GM21619 (cell line): ENCODE results near the gene UVSSA.
"Not testable (repeated sequence)": the region's sequence is repeated elsewhere in the genome, so short reads cannot be mapped to it uniquely, and the experiment has no call there.

Experiments
- ATAC-seq: cut with Tn5 transposase; IDR thresholded peaks from one replicate; pipeline ENCODE4 v1.9.1; 2021; ENCODE audit not compliant: unreplicated experiment

The UVSSA gene

DNA sequence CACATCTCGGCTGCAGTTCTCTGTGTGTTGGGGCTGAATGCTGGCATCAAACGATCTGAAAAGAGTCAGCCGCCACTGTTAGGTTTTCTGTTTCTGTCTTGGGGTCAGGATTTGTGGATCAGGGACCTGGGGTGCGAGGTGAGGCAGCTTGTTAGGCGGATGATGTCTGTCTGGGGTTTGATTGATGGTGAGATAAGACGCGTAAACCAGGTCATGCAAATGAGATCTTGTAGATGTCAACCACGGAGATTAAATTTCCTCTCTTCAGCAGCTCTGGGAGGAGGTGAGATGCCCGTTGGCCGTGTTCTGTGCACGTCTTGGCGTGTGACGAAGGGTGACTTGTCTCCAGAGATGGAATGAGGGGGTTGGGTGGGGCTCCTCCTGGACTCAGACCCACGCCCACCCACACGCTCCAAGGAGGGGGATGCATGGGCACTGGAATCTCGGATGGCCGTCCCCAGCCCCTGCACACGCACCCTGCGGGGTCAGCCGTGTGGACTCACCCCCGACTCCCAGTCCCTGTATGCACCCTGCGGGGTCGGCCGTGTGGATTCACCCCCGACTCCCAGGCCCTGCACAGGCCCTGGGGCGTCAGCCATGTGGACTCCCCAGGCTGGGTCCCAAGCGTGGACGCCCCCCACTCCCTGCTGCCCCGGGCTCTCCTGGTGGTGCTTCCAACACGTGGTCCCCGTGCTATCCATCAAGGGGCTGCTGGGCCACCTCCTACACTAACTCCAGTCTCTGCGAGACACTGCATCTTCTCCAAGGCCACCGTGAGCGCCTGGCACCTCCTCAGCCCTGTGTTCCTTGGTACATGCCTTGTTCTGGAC lies 16.0 kb upstream of the UVSSA start:
- no peak for ATAC-seq

DNA sequence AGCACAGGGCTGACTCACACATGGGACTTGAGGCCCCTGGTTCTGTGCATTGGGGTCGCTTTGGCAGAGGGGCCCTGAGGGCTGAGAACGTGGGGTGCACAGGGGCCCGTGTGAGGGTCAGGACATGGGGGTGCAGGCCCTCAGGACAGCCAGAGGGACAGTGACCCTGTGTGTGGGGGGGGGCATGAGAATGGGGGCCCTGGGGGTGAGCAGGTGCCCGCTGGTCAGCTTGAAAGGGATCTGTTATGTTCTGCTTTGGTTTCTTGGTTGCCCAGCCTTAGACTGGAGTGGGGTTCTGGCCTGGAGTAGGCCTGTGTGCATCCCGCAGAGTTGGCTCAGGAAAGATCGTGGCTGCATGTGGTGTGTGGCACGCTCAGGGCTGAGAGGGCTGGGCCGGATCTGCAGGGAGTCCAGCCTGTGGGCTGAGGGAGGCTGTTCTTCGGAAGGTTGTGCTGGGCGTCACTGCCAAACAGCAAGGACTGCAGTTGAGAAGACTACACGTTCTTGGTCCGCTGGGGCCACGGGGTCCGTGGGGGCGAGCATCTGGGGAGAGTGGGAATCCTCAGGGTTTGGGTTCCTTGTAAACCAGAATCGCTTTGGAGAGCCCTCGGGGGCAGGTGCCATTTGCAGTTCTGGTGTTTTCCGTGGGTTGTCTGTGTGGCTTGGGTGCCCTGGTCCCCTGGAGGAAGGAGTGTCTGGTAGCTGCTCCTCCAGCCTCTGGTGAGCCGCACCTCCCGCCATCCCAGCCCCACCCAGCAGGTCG lies 15.2 kb upstream of the UVSSA start:
- ATAC-seq, result no peak

- no peak for ATAC-seq
Observed at GRCh38 chr4:1332686-1333085, 14.3 kb upstream of the UVSSA start.

GRCh38 chr4:1333256-1333655 lies 13.8 kb upstream of the UVSSA start:
- ATAC-seq, result no peak

DNA sequence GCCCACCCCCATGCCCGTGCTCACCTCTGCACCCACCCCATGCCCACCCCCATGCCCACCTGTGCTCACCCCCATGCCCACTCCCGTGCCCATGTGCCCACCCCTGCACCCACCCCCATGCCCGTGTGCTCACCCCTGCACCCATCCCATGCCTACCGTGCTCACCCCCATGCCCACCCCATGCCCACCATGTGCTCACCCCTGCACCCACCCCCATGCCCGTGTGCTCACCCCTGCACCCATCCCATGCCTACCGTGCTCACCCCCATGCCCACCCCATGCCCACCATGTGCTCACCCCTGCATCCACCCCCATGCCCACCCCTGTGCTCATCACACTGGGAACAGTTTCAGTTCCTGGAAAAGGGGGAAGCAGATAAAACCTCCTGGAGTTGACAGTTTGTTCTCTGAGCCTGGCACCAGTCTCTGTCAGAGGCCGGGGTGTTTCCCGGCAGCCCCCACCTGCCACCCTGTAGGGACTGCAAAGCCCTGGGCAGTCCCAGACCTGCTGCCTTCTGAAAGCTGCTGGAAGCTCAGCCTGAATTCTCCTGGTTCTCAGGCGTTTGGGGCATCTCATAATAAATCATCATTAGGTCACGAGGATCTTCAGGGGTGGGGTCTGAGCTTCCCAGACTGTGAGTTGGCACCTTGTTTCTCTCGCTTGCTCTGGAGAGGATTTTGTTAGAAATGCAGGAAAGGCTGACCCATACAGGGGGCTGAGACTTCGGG lies 13.0 kb upstream of the UVSSA start:
- ATAC-seq, result not testable (repeated sequence)

- no peak for ATAC-seq
Observed at GRCh38 chr4:1334579-1334895, 12.5 kb upstream of the UVSSA start.

DNA sequence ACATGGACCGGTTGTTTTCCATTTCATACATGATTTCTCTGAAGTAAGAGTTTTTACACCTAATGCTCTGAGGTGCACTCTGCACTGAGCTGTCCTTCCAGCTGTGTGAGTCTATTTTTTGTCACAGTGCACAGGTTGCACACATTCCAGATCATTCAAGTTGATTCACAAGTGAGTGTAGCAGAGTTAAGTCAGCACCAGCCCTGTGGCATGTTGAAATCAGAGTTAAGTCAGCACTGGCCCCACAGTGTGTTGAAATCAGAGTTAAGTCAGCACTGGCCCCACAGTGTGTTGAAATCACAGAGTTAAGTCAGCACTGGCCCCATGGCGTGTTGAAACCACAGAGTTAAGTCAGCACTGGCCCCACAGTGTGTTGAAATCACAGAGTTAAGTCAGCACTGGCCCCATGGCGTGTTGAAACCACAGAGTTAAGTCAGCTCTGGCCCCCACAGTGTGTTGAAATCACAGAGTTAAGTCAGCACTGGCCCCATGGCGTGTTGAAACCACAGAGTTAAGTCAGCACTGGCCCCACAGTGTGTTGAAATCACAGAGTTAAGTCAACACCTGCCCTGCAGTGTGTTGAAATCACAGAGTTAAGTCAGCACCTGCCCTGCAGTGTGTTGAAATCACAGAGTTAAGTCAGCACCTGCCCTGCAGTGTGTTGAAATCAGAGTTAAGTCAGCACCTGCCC lies 11.7 kb upstream of the UVSSA start:
- not testable (repeated sequence) for ATAC-seq

GRCh38 chr4:1336088-1336491 lies 10.9 kb upstream of the UVSSA start:
- no peak for ATAC-seq

DNA sequence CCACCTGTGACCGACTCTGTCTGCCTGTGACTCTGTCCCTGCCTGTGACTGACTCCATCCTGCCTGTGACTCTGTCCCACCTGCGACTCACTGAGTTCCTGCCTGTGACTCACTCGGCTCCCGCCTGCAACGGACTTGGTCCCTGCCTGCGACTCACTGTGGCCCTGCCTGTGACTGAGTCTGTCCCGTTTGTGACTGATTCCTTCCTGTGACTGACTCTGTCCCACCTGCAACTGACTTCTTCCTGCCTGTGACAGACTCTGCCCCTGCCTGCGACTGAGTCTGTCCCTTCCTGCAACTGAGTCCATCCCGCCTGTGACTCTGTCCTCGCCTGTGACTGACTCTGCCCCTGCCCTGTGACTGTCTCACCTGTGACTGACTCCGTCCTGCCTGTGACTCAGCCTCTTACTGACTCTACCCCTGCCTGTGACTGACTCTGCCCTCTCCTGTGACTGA lies 9.6 kb upstream of the UVSSA start:
- no peak for ATAC-seq

- no peak for ATAC-seq
Observed at GRCh38 chr4:1337951-1338751, 8.9 kb upstream of the UVSSA start.

- ATAC-seq, result no peak
Observed at GRCh38 chr4:1338752-1339414, 8.1 kb upstream of the UVSSA start.

GRCh38 chr4:1339489-1339888 lies 7.5 kb upstream of the UVSSA start:
- ATAC-seq, result no peak

- ATAC-seq, result no peak
Observed at GRCh38 chr4:1340181-1340747, 6.7 kb upstream of the UVSSA start.

GRCh38 chr4:1340861-1341260 lies 6.1 kb upstream of the UVSSA start:
- ATAC-seq, result no peak

- ATAC-seq, result no peak
Observed at GRCh38 chr4:1342003-1342402, 5.0 kb upstream of the UVSSA start.

DNA sequence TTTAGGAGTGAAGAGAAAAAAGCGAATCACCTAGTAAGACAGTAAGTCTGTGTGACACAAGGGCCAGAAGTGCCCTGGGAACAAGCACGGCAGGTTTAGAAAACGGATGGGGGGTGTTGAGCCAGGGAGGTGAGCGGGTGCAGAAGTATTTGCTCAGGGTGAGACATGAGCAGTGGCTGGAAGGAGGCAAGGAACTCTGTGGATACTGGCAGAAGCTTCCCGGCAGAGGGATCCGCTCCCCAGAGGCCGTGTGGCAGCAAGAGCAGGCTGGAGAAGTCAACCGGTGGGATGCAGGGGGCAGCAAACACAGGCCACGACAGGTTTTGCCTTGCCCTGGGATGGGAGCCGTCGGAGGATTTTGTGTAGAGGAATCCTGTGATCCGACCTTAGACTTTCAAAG lies 2.3 kb upstream of the UVSSA start:
- no peak for ATAC-seq

GRCh38 chr4:1345903-1346780 lies 866 bp upstream of the UVSSA start:
- ATAC-seq, result peak; percentile 27

- peak; percentile 28 for ATAC-seq
Observed at GRCh38 chr4:1347410-1347864, 429 bp downstream of the UVSSA start.
